ENCODE data around the gene FOXD2.

Gene FOXD2

GRCh38 chr1:47416319-47417169 lies 21.3 kb upstream of the FOXD2 start:
- DNase-seq (ENCODE audit: low read depth in 4 of 4, low spot score in 1 of 4), result no peak

GRCh38 chr1:47417170-47418044 lies 20.4 kb upstream of the FOXD2 start:
- DNase-seq (ENCODE audit: low read depth in 4 of 4, low spot score in 1 of 4), result no peak

- DNase-seq (ENCODE audit: low read depth in 4 of 4, low spot score in 1 of 4), result no peak
Measured at GRCh38 chr1:47418122-47418521, 19.7 kb upstream of the FOXD2 start.

- no peak for DNase-seq (ENCODE audit: low read depth in 4 of 4, low spot score in 1 of 4)
Measured at GRCh38 chr1:47418681-47419325, 19.0 kb upstream of the FOXD2 start.

GRCh38 chr1:47420547-47420946 lies 17.3 kb upstream of the FOXD2 start:
- DNase-seq (ENCODE audit: low read depth in 4 of 4, low spot score in 1 of 4), result no peak

- DNase-seq (ENCODE audit: low read depth in 4 of 4, low spot score in 1 of 4), result no peak
Measured at GRCh38 chr1:47423872-47424271, 14.0 kb upstream of the FOXD2 start.

- no peak for DNase-seq (ENCODE audit: low read depth in 4 of 4, low spot score in 1 of 4)
Measured at GRCh38 chr1:47424336-47424982, 13.4 kb upstream of the FOXD2 start.

GRCh38 chr1:47431534-47431933 lies 6.3 kb upstream of the FOXD2 start:
- DNase-seq (ENCODE audit: low read depth in 4 of 4, low spot score in 1 of 4), result no peak

GRCh38 chr1:47432071-47433036 lies 5.5 kb upstream of the FOXD2 start:
- peak in 2 of 4 experiments; percentile 31 to 51 for DNase-seq (ENCODE audit: low read depth in 4 of 4, low spot score in 1 of 4)

GRCh38 chr1:47433037-47433421 lies 4.8 kb upstream of the FOXD2 start:
- no peak for DNase-seq (ENCODE audit: low read depth in 4 of 4, low spot score in 1 of 4)

GRCh38 chr1:47433477-47434050 lies 4.3 kb upstream of the FOXD2 start:
- no peak for DNase-seq (ENCODE audit: low read depth in 4 of 4, low spot score in 1 of 4)

GRCh38 chr1:47434051-47434842 lies 3.6 kb upstream of the FOXD2 start:
- DNase-seq (ENCODE audit: low read depth in 4 of 4, low spot score in 1 of 4), result no peak

- no peak for DNase-seq (ENCODE audit: low read depth in 4 of 4, low spot score in 1 of 4)
Measured at GRCh38 chr1:47435506-47436303, 2.1 kb upstream of the FOXD2 start.

- peak; percentile 51 to 70 (median 54) for DNase-seq (ENCODE audit: low read depth in 4 of 4, low spot score in 1 of 4)
Measured at GRCh38 chr1:47436304-47436978, 1.4 kb upstream of the FOXD2 start.

- no peak for DNase-seq (ENCODE audit: low read depth in 4 of 4, low spot score in 1 of 4)
Measured at GRCh38 chr1:47436979-47437446, 831 bp upstream of the FOXD2 start.

GRCh38 chr1:47438165-47439016 lies 547 bp downstream of the FOXD2 start:
- DNase-seq (ENCODE audit: low read depth in 4 of 4, low spot score in 1 of 4), result no peak

Measured in stimulated activated CD4-positive, alpha-beta T cell treated with anti-CD3 and anti-CD28 coated beads, Interleukin-1b, Interleukin-23, amount 100 ng/mL, for 24 hours (primary cell).